HEK293T (cell line): ENCODE measurements around the gene ELP4.

Experiments
- ARNT ChIP-seq: fragments of 450-650 bp; IDR thresholded peaks from 2 replicates; pipeline ENCODE4 v1.6.1; 2017; ENCODE audit warnings: mild to moderate bottlenecking
- BHLHE40 ChIP-seq: fragments of 450-650 bp; IDR thresholded peaks from 2 replicates; pipeline ENCODE4 v1.6.1; 2016; ENCODE audit warnings: mild to moderate bottlenecking, moderate library complexity, borderline replicate concordance
- ELF4 ChIP-seq: fragments of 450-650 bp; IDR thresholded peaks from 2 replicates; pipeline ENCODE4 v1.6.1; 2017; ENCODE audit warnings: antibody characterized with exemption
- FOXA1 ChIP-seq: fragments of 450-650 bp; IDR thresholded peaks from 2 replicates; pipeline ENCODE4 v1.6.1; 2016; ENCODE audit warnings: mild to moderate bottlenecking
- FOXM1 ChIP-seq: fragments of 450-650 bp; IDR thresholded peaks from 2 replicates; pipeline ENCODE4 v1.6.1; 2017; ENCODE audit warnings: mild to moderate bottlenecking, borderline replicate concordance
- HDGF ChIP-seq: fragments of 450-650 bp; IDR thresholded peaks from 2 replicates; pipeline ENCODE4 v1.6.1; 2017; ENCODE audit warnings: antibody characterized with exemption, borderline replicate concordance
- L3MBTL2 ChIP-seq: fragments of 450-650 bp; conservative IDR thresholded peaks from 2 replicates; pipeline ENCODE4 v1.6.1; 2016; ENCODE audit warnings: mild to moderate bottlenecking
- NFRKB ChIP-seq: fragments of 450-650 bp; IDR thresholded peaks from 2 replicates; pipeline ENCODE4 v1.6.1; 2016; ENCODE audit warnings: mild to moderate bottlenecking, moderate library complexity
- SP1 ChIP-seq: fragments of 450-650 bp; IDR thresholded peaks from 2 replicates; pipeline ENCODE4 v1.6.1; 2017
- SUZ12 ChIP-seq: fragments of 450-650 bp; IDR thresholded peaks from 2 replicates; pipeline ENCODE4 v1.6.1; 2016; ENCODE audit warnings: mild to moderate bottlenecking
- ZNF384 ChIP-seq: fragments of 450-650 bp; IDR thresholded peaks from 2 replicates; pipeline ENCODE4 v1.6.1; 2016

GRCh38 chr11:31499576-31500178, 9.9 kb upstream of the ELP4 start:
- TF ChIP-seq ARNT (no peak), SP1 (no peak), BHLHE40 (no peak), FOXA1 (no peak), L3MBTL2 (no peak), ZNF384 (no peak), FOXM1 (no peak), ELF4 (no peak), HDGF (no peak), NFRKB (no peak), SUZ12 (no peak)
